SU-DHL-6 (cell line): ENCODE measurements around the gene CNTN1.

Experiments
- CTCF ChIP-seq: fragments of 200-600 bp; sonication (generic); IDR thresholded peaks from one replicate; pipeline ENCODE4 v1.5.1; 2017; ENCODE audit warnings: antibody characterized with exemption, mild to moderate bottlenecking, low read length, moderate library complexity; ENCODE audit not compliant: insufficient read depth, poor library complexity, severe bottlenecking
- EZH2phosphoT487 ChIP-seq: fragments of 200-600 bp; sonication (generic), shearing (Covaris generic); conservative IDR thresholded peaks from 2 replicates; pipeline ENCODE4 v1.6.1; 2018; ENCODE audit warnings: mild to moderate bottlenecking, antibody characterized with exemption, low read length, moderate library complexity, mixed read lengths

GRCh38 chr12:41089438-41089837 lies 397.2 kb downstream of the CNTN1 start:
- TF ChIP-seq CTCF (no peak), EZH2phosphoT487 (no peak)
